B cell (primary cell): ENCODE data around the gene NMNAT2. TPM values are rescaled to one million over a fixed set of nuclear protein-coding genes. Genes with fewer than 3 reads are reported as not detected.
"Not testable (repeated sequence)": the region's sequence is repeated elsewhere in the genome, so short reads cannot be mapped to it uniquely, and the experiment has no call there.

Experiments used
- ATAC-seq: fragments of 200-7000 bp; cut with Tn5 transposase; one replicate; pipeline ENCODE4 v1.10.0; 2021; ENCODE audit warnings: low read depth, mild to moderate bottlenecking, moderate number of reproducible peaks, moderate library complexity
- CTCF ChIA-PET: fragments of 350-600 bp; sonication (Branson Sonifier 250); formaldehyde crosslinking; loops from one replicate; lab custom pipeline; 2021; ENCODE audit warnings: antibody characterized with exemption, inconsistent platforms; lab: Charles Lee
- POLR2A ChIA-PET: fragments of 350-600 bp; sonication (Branson Sonifier 250); formaldehyde crosslinking; loops from one replicate; lab custom pipeline; 2021; ENCODE audit warnings: antibody characterized with exemption; lab: Charles Lee
- DNase-seq: peaks from one replicate; pipeline ENCODE4 v3.0.0; 2013
- H2AFZ ChIP-seq: 2 replicates; pipeline ENCODE4 v1.6.1; 2012; ENCODE audit warnings: mild to moderate bottlenecking, low read depth, low read length; ENCODE audit not compliant: insufficient read depth, poor library complexity, severe bottlenecking
- H3K27ac ChIP-seq, 2 donors: 1 replicate in 1 of 2; 2 replicates in 1 of 2; pipeline ENCODE4 v1.5.1; 2012 to 2013; ENCODE audit warnings: low read length in 2 of 2, mild to moderate bottlenecking in 2 of 2, moderate library complexity in 1 of 2
- H3K27me3 ChIP-seq, 4 experiments: fragments of 200-600 bp in 1 of 4; sonication (generic) in 1 of 4; replicated peaks in 1 of 4; 1 replicate in 2 of 4; 2 replicates in 2 of 4; pipeline versions ENCODE4 v1.6.1 to v1.7.0; 2013 to 2016; ENCODE audit warnings: low read length in 3 of 4, mild to moderate bottlenecking in 2 of 4, mixed read lengths in 1 of 4, moderate library complexity in 1 of 4; ENCODE audit not compliant: insufficient read depth in 4 of 4, control insufficient read depth in 3 of 4; ENCODE audit errors: control extremely low read depth in 1 of 4
- H3K36me3 ChIP-seq, 2 experiments: replicated peaks in 1 of 2; 1 replicate in 1 of 2; 2 replicates in 1 of 2; pipeline versions ENCODE4 v1.6.1 to v1.7.1; 2013; ENCODE audit warnings: low read length in 1 of 2; ENCODE audit not compliant: insufficient read depth in 2 of 2, control insufficient read depth in 1 of 2; ENCODE audit errors: control extremely low read depth in 1 of 2, extremely low read depth in 1 of 2
- H3K4me1 ChIP-seq, 2 donors: fragments of 200-600 bp in 1 of 2; sonication (generic) in 1 of 2; 1 replicate in 1 of 2; 2 replicates in 1 of 2; pipeline versions ENCODE4 v1.5.1 to v1.6.1; 2013 to 2017; ENCODE audit warnings: low read length in 2 of 2; ENCODE audit not compliant: control insufficient read depth in 2 of 2, insufficient read depth in 2 of 2
- H3K4me2 ChIP-seq: replicated peaks from 2 replicates; pipeline ENCODE3; 2012; ENCODE audit warnings: mild to moderate bottlenecking, low read depth, low read length; ENCODE audit not compliant: poor library complexity, severe bottlenecking
- H3K4me3 ChIP-seq, 5 experiments: fragments of 200-600 bp in 1 of 5; sonication (generic) in 1 of 5; 1 replicate in 3 of 5; 2 replicates in 2 of 5; pipeline versions ENCODE4 v1.5.1 to v1.7.0; 2011 to 2016; ENCODE audit warnings: low read length in 4 of 5, mild to moderate bottlenecking in 4 of 5, low read depth in 2 of 5, control low read depth in 1 of 5, moderate library complexity in 1 of 5; ENCODE audit not compliant: insufficient read depth in 1 of 5; ENCODE audit errors: control extremely low read depth in 1 of 5, extremely low read depth in 1 of 5
- H3K79me2 ChIP-seq: fragments of 200-600 bp; sonication (generic); one replicate; pipeline ENCODE4 v1.6.0; 2016; ENCODE audit warnings: low read length; ENCODE audit not compliant: control insufficient read depth, insufficient read depth
- H3K9ac ChIP-seq: fragments of 200-600 bp; sonication (generic); 2 replicates; pipeline ENCODE4 v1.6.1; 2017; ENCODE audit warnings: mild to moderate bottlenecking, low read length, moderate library complexity
- H3K9me3 ChIP-seq, 3 donors: one replicate each; pipeline versions ENCODE4 v1.6.1 to v1.7.1; 2013; ENCODE audit warnings: low read length in 2 of 3; ENCODE audit not compliant: control insufficient read depth in 2 of 3, insufficient read depth in 1 of 3; ENCODE audit errors: control extremely low read depth in 1 of 3
- H4K20me1 ChIP-seq: 2 replicates; pipeline ENCODE4 v1.6.0; 2012; ENCODE audit warnings: mild to moderate bottlenecking, low read length; ENCODE audit not compliant: insufficient read depth, control insufficient read depth, poor library complexity, severe bottlenecking
- H3K27ac Mint-ChIP-seq: one replicate; pipeline ENCODE4 v1.8.0; 2021; ENCODE audit warnings: mixed read lengths
- H3K27me3 Mint-ChIP-seq: one replicate; pipeline ENCODE4 v1.8.0; 2021; ENCODE audit warnings: mixed read lengths
- H3K4me1 Mint-ChIP-seq: one replicate; pipeline ENCODE4 v1.8.0; 2021; ENCODE audit warnings: mixed read lengths
- H3K4me3 Mint-ChIP-seq: one replicate; pipeline ENCODE4 v1.8.0; 2021; ENCODE audit warnings: mixed read lengths
- H3K9me3 Mint-ChIP-seq: one replicate; pipeline ENCODE4 v1.8.0; 2022; ENCODE audit warnings: mixed read lengths; ENCODE audit not compliant: insufficient read depth
- CTCF ChIP-seq: fragments of 200-600 bp; IDR thresholded peaks from one replicate; pipeline ENCODE4 v1.8.0; 2022; ENCODE audit warnings: antibody characterized with exemption, mild to moderate bottlenecking
- EZH2 ChIP-seq: IDR thresholded peaks from 2 replicates; pipeline ENCODE4 v1.6.1; 2012; ENCODE audit warnings: borderline replicate concordance, low read depth, mild to moderate bottlenecking, moderate library complexity, low read length; ENCODE audit not compliant: insufficient read depth, poor library complexity, severe bottlenecking
- WGBS: methylation state at CpG from one replicate; pipeline ENCODE4 v1.1.5; 2013; ENCODE audit warnings: missing lambda C conversion rate; ENCODE audit not compliant: insufficient coverage; 5-methylcytosine and 5-hydroxymethylcytosine counted together
- intact Hi-C: fragments of 100-400 bp; cut with micrococcal nuclease; formaldehyde crosslinking; loops from one replicate; pipeline ENCODE4 v1.10.0; 2022
- polyA plus RNA-seq: library from polyadenylated mRNA; depleted of rRNA; stranded (reverse); fragments of >200 nt; gene quantifications from 2 replicates; pipeline ENCODE4 v1.2.3, GENCODE V29; 2012
- total RNA-seq, 2 donors: library from RNA; stranded (reverse); fragments of 120-200 nt in 1 of 2; gene quantifications; 1 replicate in 1 of 2; 2 replicates in 1 of 2; pipeline versions ENCODE4 v1.2.3 to v1.2.4, GENCODE V29; 2013 to 2022

NMNAT2 gene
- total and polyA plus RNA-seq, 2 donors (not counting 1 experiment from before 2014, with no cell fraction given), result not detected

- Mint-ChIP-seq H3K4me3 (no peak overlapping the region), H3K27ac (no peak overlapping the region), H3K4me1 (no peaks in the 10 kb centered on the region), H3K9me3 (no peaks in the 10 kb centered on the region), H3K27me3 (peaks cover 46% of the 10 kb centered on the region)
- peaks cover 0 to 3% (median 0%) of the 10 kb centered on the region in 3 donors for H3K9me3 ChIP-seq
- intact Hi-C loops, result no loop called here
- H3K27ac ChIP-seq, result no peak overlapping the region
- H4K20me1 ChIP-seq, result no peaks in the 10 kb centered on the region
- ATAC-seq (no peak), DNase-seq (no peak)
- peaks cover 0 to 21% (median 5%) of the 10 kb centered on the region in 4 experiments for H3K27me3 ChIP-seq
- no peaks in the 10 kb centered on the region for H3K4me1 ChIP-seq
- no peaks in the 10 kb centered on the region for H3K36me3 ChIP-seq
- POLR2A ChIA-PET, result no interaction called here
- WGBS, result 100% methylated on average over 2 of the region's 4 CpGs
- CTCF ChIA-PET, result no interaction called here
- H2AFZ ChIP-seq, result no peak overlapping the region
- H3K79me2 ChIP-seq, result no peaks in the 10 kb centered on the region
- H3K9ac ChIP-seq, result no peak overlapping the region
- H3K4me3 ChIP-seq, result no peak overlapping the region
- H3K4me2 ChIP-seq, result no peak overlapping the region
- TF ChIP-seq EZH2, result no peak
- TF ChIP-seq CTCF, result no peak
These were observed 13.8 kb upstream of the NMNAT2 start for GRCh38 chr1:183431840-183432547.

- POLR2A ChIA-PET, H3K4me3 Mint-ChIP-seq, H3K36me3 ChIP-seq, H3K9me3 ChIP-seq, H3K4me3 ChIP-seq, H3K9ac ChIP-seq, ATAC-seq, H3K79me2 ChIP-seq, DNase-seq, H2AFZ ChIP-seq, intact Hi-C loops, H4K20me1 ChIP-seq, H3K4me1 Mint-ChIP-seq, H3K4me1 ChIP-seq, H3K9me3 Mint-ChIP-seq, H3K27ac Mint-ChIP-seq, CTCF ChIA-PET, H3K27ac ChIP-seq, H3K4me2 ChIP-seq: not testable (repeated sequence)
- no CpG with 5 or more reads among the region's 3 CpGs for WGBS
- H3K27me3 ChIP-seq, result peaks cover 0 to 19% (median 5%) of the 10 kb centered on the region in 4 experiments
- H3K27me3 Mint-ChIP-seq, result peaks cover 35% of the 10 kb centered on the region
These were observed 9.4 kb upstream of the NMNAT2 start for GRCh38 chr1:183427591-183427990.
